ENCODE data around the gene MAPKBP1.
A peak's percentile ranks its signal among the peaks of the same experiment; 100 is the strongest.
"Not testable (repeated sequence)": the region's sequence is repeated elsewhere in the genome, so short reads cannot be mapped to it uniquely, and the experiment has no call there.

Gene MAPKBP1, protein sequence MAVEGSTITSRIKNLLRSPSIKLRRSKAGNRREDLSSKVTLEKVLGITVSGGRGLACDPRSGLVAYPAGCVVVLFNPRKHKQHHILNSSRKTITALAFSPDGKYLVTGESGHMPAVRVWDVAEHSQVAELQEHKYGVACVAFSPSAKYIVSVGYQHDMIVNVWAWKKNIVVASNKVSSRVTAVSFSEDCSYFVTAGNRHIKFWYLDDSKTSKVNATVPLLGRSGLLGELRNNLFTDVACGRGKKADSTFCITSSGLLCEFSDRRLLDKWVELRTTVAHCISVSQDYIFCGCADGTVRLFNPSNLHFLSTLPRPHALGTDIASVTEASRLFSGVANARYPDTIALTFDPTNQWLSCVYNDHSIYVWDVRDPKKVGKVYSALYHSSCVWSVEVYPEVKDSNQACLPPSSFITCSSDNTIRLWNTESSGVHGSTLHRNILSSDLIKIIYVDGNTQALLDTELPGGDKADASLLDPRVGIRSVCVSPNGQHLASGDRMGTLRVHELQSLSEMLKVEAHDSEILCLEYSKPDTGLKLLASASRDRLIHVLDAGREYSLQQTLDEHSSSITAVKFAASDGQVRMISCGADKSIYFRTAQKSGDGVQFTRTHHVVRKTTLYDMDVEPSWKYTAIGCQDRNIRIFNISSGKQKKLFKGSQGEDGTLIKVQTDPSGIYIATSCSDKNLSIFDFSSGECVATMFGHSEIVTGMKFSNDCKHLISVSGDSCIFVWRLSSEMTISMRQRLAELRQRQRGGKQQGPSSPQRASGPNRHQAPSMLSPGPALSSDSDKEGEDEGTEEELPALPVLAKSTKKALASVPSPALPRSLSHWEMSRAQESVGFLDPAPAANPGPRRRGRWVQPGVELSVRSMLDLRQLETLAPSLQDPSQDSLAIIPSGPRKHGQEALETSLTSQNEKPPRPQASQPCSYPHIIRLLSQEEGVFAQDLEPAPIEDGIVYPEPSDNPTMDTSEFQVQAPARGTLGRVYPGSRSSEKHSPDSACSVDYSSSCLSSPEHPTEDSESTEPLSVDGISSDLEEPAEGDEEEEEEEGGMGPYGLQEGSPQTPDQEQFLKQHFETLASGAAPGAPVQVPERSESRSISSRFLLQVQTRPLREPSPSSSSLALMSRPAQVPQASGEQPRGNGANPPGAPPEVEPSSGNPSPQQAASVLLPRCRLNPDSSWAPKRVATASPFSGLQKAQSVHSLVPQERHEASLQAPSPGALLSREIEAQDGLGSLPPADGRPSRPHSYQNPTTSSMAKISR (N-terminal part only)

DNA sequence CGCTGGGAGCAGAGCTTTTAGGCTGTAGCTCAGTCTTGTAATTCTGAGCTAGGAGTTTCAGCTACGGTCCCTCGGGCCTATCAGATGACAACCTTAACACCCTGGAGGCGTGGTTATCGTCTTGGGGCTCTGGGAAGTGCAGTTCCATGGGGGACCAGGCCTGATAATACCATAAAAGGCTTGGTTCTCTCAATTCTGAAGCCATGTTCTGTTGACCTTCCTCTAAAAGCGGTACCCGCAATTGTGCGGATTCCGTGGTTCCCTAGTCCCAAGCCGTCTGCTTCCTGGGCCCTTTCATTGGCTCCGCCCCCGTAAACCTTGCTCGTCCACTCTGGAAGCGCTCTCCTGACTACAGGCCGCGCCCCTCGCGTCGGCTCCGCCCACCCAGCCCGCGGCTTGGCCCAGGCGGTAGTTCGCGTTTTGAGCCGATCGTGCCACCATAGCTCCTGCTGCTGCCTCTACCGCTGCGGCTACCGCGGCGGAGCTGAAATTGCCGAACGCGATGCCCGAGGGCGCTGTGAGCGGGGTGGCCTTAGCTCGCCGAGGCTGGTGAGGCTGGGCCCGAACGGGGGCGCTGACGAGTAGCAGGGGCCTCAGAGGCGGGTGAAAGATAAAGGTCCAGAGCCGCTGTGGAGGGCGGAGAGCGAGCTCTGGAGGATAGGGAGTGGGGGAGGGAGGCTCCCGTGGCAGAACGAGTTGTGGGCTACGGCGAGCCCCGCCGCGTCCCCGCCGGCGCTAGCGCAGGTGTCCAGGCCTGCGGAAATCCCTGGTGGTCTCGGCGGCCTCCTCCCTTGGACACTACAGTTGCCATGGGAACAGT is at the start of gene MAPKBP1:
MAPKBP1 (plus strand) TSS at position 423 of the 820 bp plus-strand sequence. CDS start 792 bp downstream, outside the sequence.
- peak; percentile 99 for DNase-seq (ENCODE audit: low read depth)
- peak within 1 kb of the TSS; percentile 86 for H3K4me3 ChIP-seq (ENCODE audit: low read length)
- peak; percentile 56 for TF ChIP-seq CTCF (IDR thresholded peaks at IDR 0.05; ENCODE audit: insufficient read depth, low read depth, low read length, missing control alignments)

- H3K4me3 ChIP-seq (ENCODE audit: low read length), result no peak overlapping the region
- TF ChIP-seq CTCF (IDR thresholded peaks at IDR 0.05; ENCODE audit: insufficient read depth, low read depth, low read length, missing control alignments), result no peak
- no peak for DNase-seq (ENCODE audit: low read depth)
These were observed 47.1 kb upstream of the MAPKBP1 start for GRCh38 chr15:41727143-41727542.

DNA sequence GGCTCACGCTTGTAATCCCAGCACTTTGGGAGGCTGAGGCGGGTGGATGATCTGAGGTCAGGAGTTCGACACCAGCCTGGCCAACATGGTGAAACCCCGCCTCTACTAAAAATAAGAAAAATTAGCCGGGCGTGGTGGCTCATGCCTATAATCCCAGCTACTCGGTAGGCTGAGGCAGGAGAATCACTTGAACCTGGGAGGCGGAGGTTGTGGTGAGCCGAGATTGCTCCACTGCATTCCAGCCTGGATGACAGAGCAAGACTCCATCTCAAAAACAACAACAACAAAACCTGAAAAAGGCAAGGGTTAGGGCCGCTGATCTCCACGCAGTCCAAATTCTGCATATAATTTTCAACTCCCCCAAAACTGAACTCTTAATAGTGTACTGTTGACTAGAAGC is 46.2 kb upstream of the MAPKBP1 start:
- not testable (repeated sequence) for H3K4me3 ChIP-seq (ENCODE audit: low read length); DNase-seq (ENCODE audit: low read depth)

GRCh38 chr15:41730543-41730942 is 43.7 kb upstream of the MAPKBP1 start:
- no peak for TF ChIP-seq CTCF (IDR thresholded peaks at IDR 0.05; ENCODE audit: insufficient read depth, low read depth, low read length, missing control alignments)
- H3K4me3 ChIP-seq (ENCODE audit: low read length), result no peak overlapping the region
- DNase-seq (ENCODE audit: low read depth), result no peak

DNA sequence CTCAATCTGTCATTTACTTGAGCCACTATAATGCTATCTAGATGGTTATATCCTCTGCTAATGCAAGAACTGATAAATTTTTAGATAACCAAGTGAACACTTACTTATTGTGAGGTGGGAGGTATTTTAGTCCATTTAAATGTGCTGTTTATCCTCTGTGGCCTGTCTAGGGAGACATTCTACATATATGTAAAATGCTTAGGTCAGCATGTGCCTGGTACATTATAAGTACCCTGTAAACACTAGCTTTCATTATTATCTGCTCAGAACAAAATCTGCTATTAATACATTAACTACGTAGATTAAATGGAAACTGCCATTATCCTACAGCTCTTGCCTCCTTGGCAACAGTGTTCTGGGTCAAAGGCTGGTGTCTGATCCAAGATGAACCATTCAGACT is 41.8 kb upstream of the MAPKBP1 start:
- no peak for DNase-seq (ENCODE audit: low read depth)
- no peak overlapping the region for H3K4me3 ChIP-seq (ENCODE audit: low read length)
- no peak for TF ChIP-seq CTCF (IDR thresholded peaks at IDR 0.05; ENCODE audit: insufficient read depth, low read depth, low read length, missing control alignments)

- DNase-seq (ENCODE audit: low read depth), result no peak
- no peak for TF ChIP-seq CTCF (IDR thresholded peaks at IDR 0.05; ENCODE audit: insufficient read depth, low read depth, low read length, missing control alignments)
- no peak overlapping the region for H3K4me3 ChIP-seq (ENCODE audit: low read length)
These were observed 40.2 kb upstream of the MAPKBP1 start for GRCh38 chr15:41734079-41734478.
